Epithelial cell of proximal tubule (primary cell): ENCODE measurements around the gene CDK17. TPM values are rescaled to one million over a fixed set of nuclear protein-coding genes. Genes with fewer than 3 reads are reported as not detected.
"Not testable (repeated sequence)": the region's sequence is repeated elsewhere in the genome, so short reads cannot be mapped to it uniquely, and the experiment has no call there.

Source experiments
- DNase-seq: peaks from one replicate; pipeline ENCODE4 v3.0.0-alpha.2; 2011; ENCODE audit warnings: low read depth
- H3K4me3 ChIP-seq: 2 replicates; pipeline ENCODE4 v1.5.1; 2011; ENCODE audit warnings: low read depth, mild to moderate bottlenecking, low read length
- CTCF ChIP-seq: conservative IDR thresholded peaks from 2 replicates; pipeline ENCODE4 v1.5.1; 2012; ENCODE audit warnings: low read depth, mild to moderate bottlenecking, low read length
- total RNA-seq: library from RNA; depleted of rRNA; stranded (reverse); fragments of >200 nt; gene quantifications from 2 replicates; pipeline ENCODE4 v1.2.3, GENCODE V29; 2015

The CDK17 gene
- total RNA-seq, 1 donor from 2014 or later = 22.0 TPM

- H3K4me3 ChIP-seq = no peak overlapping the region
- no peak for TF ChIP-seq CTCF
- DNase-seq = no peak
Measured at GRCh38 chr12:96441816-96442215, 41.6 kb upstream of the CDK17 start.

- TF ChIP-seq CTCF = no peak
- DNase-seq = no peak
- H3K4me3 ChIP-seq = no peak overlapping the region
Measured at GRCh38 chr12:96438330-96438729, 38.1 kb upstream of the CDK17 start.

- H3K4me3 ChIP-seq = no peak overlapping the region
- no peak for TF ChIP-seq CTCF
- no peak for DNase-seq
Measured at GRCh38 chr12:96437171-96437445, 36.9 kb upstream of the CDK17 start.

GRCh38 chr12:96436366-96437170 lies 36.3 kb upstream of the CDK17 start:
- no peak for TF ChIP-seq CTCF
- DNase-seq = no peak

GRCh38 chr12:96434107-96434506 lies 33.9 kb upstream of the CDK17 start:
- no peak for DNase-seq
- no peak for TF ChIP-seq CTCF
- H3K4me3 ChIP-seq = no peak overlapping the region

More at GRCh38 chr12:96436366-96437170, 36.3 kb upstream of the CDK17 start:
- no peak overlapping the region for H3K4me3 ChIP-seq

- DNase-seq = not testable (repeated sequence)
Measured at GRCh38 chr12:96432496-96433321, 32.5 kb upstream of the CDK17 start.

GRCh38 chr12:96431067-96431466 lies 30.8 kb upstream of the CDK17 start:
- DNase-seq = no peak
- H3K4me3 ChIP-seq = no peak overlapping the region
- no peak for TF ChIP-seq CTCF

More at GRCh38 chr12:96432496-96433321, 32.5 kb upstream of the CDK17 start:
- H3K4me3 ChIP-seq = not testable (repeated sequence)
